Measurements from ENCODE around the gene CHRNE. TPM values are rescaled to one million over a fixed set of nuclear protein-coding genes. Genes with fewer than 3 reads are reported as not detected.

Gene CHRNE
- total and polyA plus RNA-seq, 2 of the 4 experiments (the other 2 are of a cell fraction) = under 0.01 to 0.21 TPM

GRCh38 chr17:4896332-4897197 is 6.3 kb downstream of the CHRNE start:
- Histone ChIP-seq H3K56ac (ENCODE audit: extremely low read depth, insufficient read depth, low read length) (no peak overlapping the region), H2BK120ac (ENCODE audit: low read depth, low read length) (no peak overlapping the region), H3K27ac (ENCODE audit: insufficient read depth, low read length) (no peak overlapping the region), H2BK20ac (ENCODE audit: low read depth, low read length) (no peak overlapping the region), H3K27me3 (ENCODE audit: control insufficient read depth, insufficient read depth, low read length) (no peaks in the 10 kb centered on the region), H3K9ac (ENCODE audit: low read depth, low read length) (no peak overlapping the region), H3K14ac (replicated peaks; ENCODE audit: low read depth, low read length) (no peak overlapping the region), H2BK5ac (ENCODE audit: low read depth, low read length, poor library complexity, severe bottlenecking) (no peak overlapping the region), H3K18ac (ENCODE audit: low read depth, low read length) (no peak overlapping the region), H3K4me2 (ENCODE audit: low read depth, low read length) (no peak overlapping the region), H3K9me1 (ENCODE audit: insufficient read depth, low read length) (no peaks in the 10 kb centered on the region), H4K8ac (ENCODE audit: low read depth in 2 of 2, low read length in 2 of 2) (no peak overlapping the region), H2AK9ac (replicated peaks; ENCODE audit: low read depth, low read length, poor library complexity) (no peak overlapping the region), H3K36me3 (ENCODE audit: control insufficient read depth, insufficient read depth, low read length) (peaks cover 50% of the 10 kb centered on the region), H3K79me1 (ENCODE audit: low read depth in 1 of 2, low read length in 2 of 2) (no peaks in the 10 kb centered on the region), H3K4ac (ENCODE audit: low read depth, low read length) (no peak overlapping the region), H3K4me1 (ENCODE audit: control insufficient read depth, insufficient read depth, low read length) (no peaks in the 10 kb centered on the region), H3K23ac (ENCODE audit: low read depth, low read length) (no peak overlapping the region), H2AK5ac (ENCODE audit: low read depth, low read length) (no peak overlapping the region), H2AFZ (replicated peaks; ENCODE audit: low read length, poor library complexity) (no peak overlapping the region), H2BK15ac (ENCODE audit: low read depth, low read length) (no peak overlapping the region), H4K91ac (ENCODE audit: insufficient read depth, low read depth, low read length) (no peak overlapping the region), H4K5ac (ENCODE audit: low read depth, low read length) (no peak overlapping the region), H3K9me3 (ENCODE audit: control insufficient read depth, insufficient read depth, low read length) (no peaks in the 10 kb centered on the region; the same call in 1 of the 2 replicates), H4K20me1 (ENCODE audit: insufficient read depth, low read length) (no peaks in the 10 kb centered on the region; the same call in 1 of the 2 replicates), H3K4me3 (ENCODE audit: insufficient read depth, low read depth, low read length) (no peak overlapping the region)
- ChIA-PET POLR2A (ENCODE audit: unreplicated experiment) (no interaction called here), CTCF (interaction anchor here (1.5 kb wide), 1 partner anchor 107 kb away, joined by 5 read pairs; no protein-coding TSS in a partner anchor)
- dilution Hi-C loops (cut with HindIII; ENCODE audit: low sequenced_read_pairs, unreplicated experiment) (no loop called here), in situ Hi-C loops (cut with MboI; ENCODE audit: low sequenced_read_pairs) (no loop called here), intact Hi-C loops (cut with micrococcal nuclease) (no loop called here)
- 93% methylated on average over 3 of the region's 27 CpGs; no CpG with 5 or more reads in 1 of the 2 experiments for WGBS, 2 experiments (ENCODE audit: extremely low coverage in 2 of 2, insufficient read length in 1 of 2)
- TF ChIP-seq NFE2L2 (IDR thresholded peaks at IDR 0.05; ENCODE audit: low read depth, low read length) (no peak), ELK1 (IDR thresholded peaks at IDR 0.05; ENCODE audit: borderline replicate concordance, low read depth, low read length) (no peak), RAD21 (IDR thresholded peaks at IDR 0.05; ENCODE audit: low read length) (no peak), MAZ (IDR thresholded peaks at IDR 0.05; ENCODE audit: borderline replicate concordance, low read depth, low read length) (no peak), MAFK (IDR thresholded peaks at IDR 0.05; ENCODE audit: low read depth, low read length) (no peak), RFX5 (IDR thresholded peaks at IDR 0.05; ENCODE audit: low read depth, low read length) (no peak), CHD1 (IDR thresholded peaks at IDR 0.05; ENCODE audit: low read depth, low read length) (no peak), USF2 (IDR thresholded peaks at IDR 0.05; ENCODE audit: low read depth, low read length) (no peak), MXI1 (IDR thresholded peaks at IDR 0.05; ENCODE audit: borderline replicate concordance, low read depth, low read length) (no peak), BHLHE40 (IDR thresholded peaks at IDR 0.05; ENCODE audit: low read depth, low read length) (no peak), FOS (IDR thresholded peaks at IDR 0.05; ENCODE audit: low read depth, low read length) (no peak), POLR2A (IDR thresholded peaks at IDR 0.05; ENCODE audit: low read depth, low read length) (no peak), SMC3 (IDR thresholded peaks at IDR 0.05; ENCODE audit: low read depth, low read length) (no peak), CTCF (conservative IDR thresholded peaks at IDR 0.05; ENCODE audit: low read depth, low read length) (no peak), CEBPB (IDR thresholded peaks at IDR 0.05; ENCODE audit: low read depth, low read length) (no peak)
- TSS peak; percentile 82 for BruUV-seq (replicated peaks)
- ATAC-seq (ENCODE audit: low read depth) (no peak), DNase-seq (no peak)
